Measurements from ENCODE around the gene C19orf38. TPM values are rescaled to one million over a fixed set of nuclear protein-coding genes. Genes with fewer than 3 reads are reported as not detected.

Gene C19orf38
- total RNA-seq, 2 donors from 2014 or later, result 2.4 to 3.5 TPM

GRCh38 chr19:10818301-10819123 lies 29.7 kb upstream of the C19orf38 start:
- H3K27me3 ChIP-seq (replicated peaks; ENCODE audit: insufficient read depth), result no peaks in the 10 kb centered on the region
- no peaks in the 10 kb centered on the region for H3K9me3 ChIP-seq
- H3K4me3 ChIP-seq, result peak overlapping the region; percentile 75
- no peak for DNase-seq (ENCODE audit: low spot score)
- ATAC-seq (ENCODE audit: insufficient number of reproducible peaks, low FRiP score, low read depth), result no peak
- peaks cover 26% of the 10 kb centered on the region for H3K36me3 ChIP-seq
- TF ChIP-seq CTCF (IDR thresholded peaks at IDR 0.05), result no peak
- peak overlapping the region; percentile 88 to 95 for H3K27ac ChIP-seq
- peaks cover 21 to 36% of the 10 kb centered on the region in 2 donors for H3K4me1 ChIP-seq (ENCODE audit: control insufficient read depth in 1 of 2, low read depth in 2 of 2)

GRCh38 chr19:10819124-10820060 lies 28.8 kb upstream of the C19orf38 start:
- Histone ChIP-seq H3K27ac (no peak overlapping the region), H3K36me3 (peaks cover 33% of the 10 kb centered on the region), H3K4me3 (no peak overlapping the region), H3K4me1 (ENCODE audit: control insufficient read depth in 1 of 2, low read depth in 2 of 2) (peaks cover 21 to 33% of the 10 kb centered on the region in 2 donors), H3K27me3 (replicated peaks; ENCODE audit: insufficient read depth) (no peaks in the 10 kb centered on the region), H3K9me3 (no peaks in the 10 kb centered on the region)
- no peak for TF ChIP-seq CTCF (IDR thresholded peaks at IDR 0.05)
- ATAC-seq (ENCODE audit: insufficient number of reproducible peaks, low FRiP score, low read depth) (no peak), DNase-seq (ENCODE audit: low spot score) (no peak)

- H3K4me3 ChIP-seq, result no peak overlapping the region
- no peak overlapping the region for H3K27ac ChIP-seq
- H3K4me1 ChIP-seq (ENCODE audit: control insufficient read depth in 1 of 2, low read depth in 2 of 2), result peaks cover 21 to 33% of the 10 kb centered on the region in 2 donors
- no peak for ATAC-seq (ENCODE audit: insufficient number of reproducible peaks, low FRiP score, low read depth)
- no peaks in the 10 kb centered on the region for H3K27me3 ChIP-seq (replicated peaks; ENCODE audit: insufficient read depth)
- no peak for TF ChIP-seq CTCF (IDR thresholded peaks at IDR 0.05)
- DNase-seq (ENCODE audit: low spot score), result no peak
- peaks cover 41% of the 10 kb centered on the region for H3K36me3 ChIP-seq
- H3K9me3 ChIP-seq, result no peaks in the 10 kb centered on the region
Measured at GRCh38 chr19:10820173-10820572, 28.0 kb upstream of the C19orf38 start.

GRCh38 chr19:10823690-10824089 lies 24.5 kb upstream of the C19orf38 start:
- Histone ChIP-seq H3K4me3 (no peak overlapping the region), H3K27ac (no peak overlapping the region), H3K27me3 (replicated peaks; ENCODE audit: insufficient read depth) (no peaks in the 10 kb centered on the region), H3K4me1 (ENCODE audit: control insufficient read depth in 1 of 2, low read depth in 2 of 2) (peaks cover 0 to 2% of the 10 kb centered on the region in 2 donors), H3K36me3 (peaks cover 46% of the 10 kb centered on the region), H3K9me3 (no peaks in the 10 kb centered on the region)
- DNase-seq (ENCODE audit: low spot score) (no peak), ATAC-seq (ENCODE audit: insufficient number of reproducible peaks, low FRiP score, low read depth) (no peak)
- no peak for TF ChIP-seq CTCF (IDR thresholded peaks at IDR 0.05)

GRCh38 chr19:10826231-10826630 lies 22.0 kb upstream of the C19orf38 start:
- Histone ChIP-seq H3K36me3 (peaks cover 42% of the 10 kb centered on the region), H3K9me3 (no peaks in the 10 kb centered on the region), H3K27me3 (replicated peaks; ENCODE audit: insufficient read depth) (no peaks in the 10 kb centered on the region), H3K27ac (no peak overlapping the region), H3K4me1 (ENCODE audit: control insufficient read depth in 1 of 2, low read depth in 2 of 2) (no peaks in the 10 kb centered on the region), H3K4me3 (no peak overlapping the region)
- DNase-seq (ENCODE audit: low spot score) (no peak), ATAC-seq (ENCODE audit: insufficient number of reproducible peaks, low FRiP score, low read depth) (no peak)
- no peak for TF ChIP-seq CTCF (IDR thresholded peaks at IDR 0.05)
